HEK293 (cell line): Measurements from ENCODE around the gene HLA-DOB.

ENCODE experiments used
- CTCF ChIP-seq: fragments of 450-650 bp; formaldehyde crosslinking; IDR thresholded peaks from 2 replicates; pipeline ENCODE4 v1.5.1; 2016; ENCODE audit warnings: missing biosample characterization, missing genetic modification characterization
- YY1 ChIP-seq: fragments of 450-650 bp; formaldehyde crosslinking; IDR thresholded peaks from 2 replicates; pipeline ENCODE4 v1.5.1; 2018; ENCODE audit warnings: missing biosample characterization, missing genetic modification characterization
- ZBTB1 ChIP-seq: fragments of 450-650 bp; formaldehyde crosslinking; IDR thresholded peaks from 2 replicates; pipeline ENCODE4 v1.5.1; 2016; ENCODE audit warnings: missing biosample characterization, missing genetic modification characterization
- ZNF184 ChIP-seq: fragments of 450-650 bp; IDR thresholded peaks from 2 replicates; pipeline ENCODE4 v1.5.1; 2018; ENCODE audit warnings: missing biosample characterization, mild to moderate bottlenecking, missing genetic modification characterization
- ZNF24 ChIP-seq: fragments of 450-650 bp; formaldehyde crosslinking; IDR thresholded peaks from 2 replicates; pipeline ENCODE4 v1.5.1; 2016; ENCODE audit warnings: missing biosample characterization, missing genetic modification characterization
- ZNF510 ChIP-seq: fragments of 450-650 bp; formaldehyde crosslinking; IDR thresholded peaks from 2 replicates; pipeline ENCODE4 v1.5.1; 2018; ENCODE audit warnings: mild to moderate bottlenecking, missing genetic modification characterization, missing biosample characterization; ENCODE audit not compliant: insufficient replicate concordance
- ZNF626 ChIP-seq: fragments of 450-650 bp; sonication (Bioruptor Pico); formaldehyde crosslinking; IDR thresholded peaks from 2 replicates; pipeline ENCODE4 v1.5.1; 2018; ENCODE audit warnings: missing biosample characterization, missing genetic modification characterization, inconsistent platforms

GRCh38 chr6:32838114-32838958, 21.5 kb upstream of the HLA-DOB start, which contains the start of gene TAP2:
- peak; percentile 96 for TF ChIP-seq CTCF (tag by site-specific recombination)
- TF ChIP-seq ZNF626 (tag by site-specific recombination) = no peak
- TF ChIP-seq YY1 (tag by site-specific recombination) = no peak
- no peak for TF ChIP-seq ZNF510 (tag by site-specific recombination)
- TF ChIP-seq ZBTB1 (tag by site-specific recombination) = no peak
- no peak; the same call in 1 of the 2 replicates for TF ChIP-seq ZNF24 (tag by site-specific recombination)
- TF ChIP-seq ZNF184 (tag by site-specific recombination) = no peak
